GM19372 (cell line): ENCODE data around the gene PRSS57.
"Not testable (repeated sequence)": the region's sequence is repeated elsewhere in the genome, so short reads cannot be mapped to it uniquely, and the experiment has no call there.

Source experiments
- ATAC-seq: cut with Tn5 transposase; IDR thresholded peaks from one replicate; pipeline ENCODE4 v1.9.1; 2021; ENCODE audit warnings: mild to moderate bottlenecking, low read depth, moderate library complexity; ENCODE audit not compliant: unreplicated experiment

Gene PRSS57

DNA sequence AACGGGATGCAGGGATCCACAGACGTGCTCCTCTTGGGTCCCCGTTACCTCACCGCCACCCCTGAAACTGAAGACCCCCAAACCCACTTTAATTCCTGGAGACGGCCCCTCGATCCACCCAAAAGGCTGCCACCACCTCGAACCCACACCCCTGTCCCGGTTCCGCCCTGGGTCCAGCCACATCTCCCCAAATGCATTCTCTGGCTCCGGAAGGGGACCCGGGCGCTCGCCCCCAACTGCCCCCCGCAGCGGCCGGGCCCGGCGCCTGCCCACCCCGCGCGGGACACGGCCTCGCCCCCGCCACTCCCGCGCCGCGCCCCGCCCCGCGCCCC is 19.3 kb downstream of the PRSS57 start:
- ATAC-seq, result no peak

DNA sequence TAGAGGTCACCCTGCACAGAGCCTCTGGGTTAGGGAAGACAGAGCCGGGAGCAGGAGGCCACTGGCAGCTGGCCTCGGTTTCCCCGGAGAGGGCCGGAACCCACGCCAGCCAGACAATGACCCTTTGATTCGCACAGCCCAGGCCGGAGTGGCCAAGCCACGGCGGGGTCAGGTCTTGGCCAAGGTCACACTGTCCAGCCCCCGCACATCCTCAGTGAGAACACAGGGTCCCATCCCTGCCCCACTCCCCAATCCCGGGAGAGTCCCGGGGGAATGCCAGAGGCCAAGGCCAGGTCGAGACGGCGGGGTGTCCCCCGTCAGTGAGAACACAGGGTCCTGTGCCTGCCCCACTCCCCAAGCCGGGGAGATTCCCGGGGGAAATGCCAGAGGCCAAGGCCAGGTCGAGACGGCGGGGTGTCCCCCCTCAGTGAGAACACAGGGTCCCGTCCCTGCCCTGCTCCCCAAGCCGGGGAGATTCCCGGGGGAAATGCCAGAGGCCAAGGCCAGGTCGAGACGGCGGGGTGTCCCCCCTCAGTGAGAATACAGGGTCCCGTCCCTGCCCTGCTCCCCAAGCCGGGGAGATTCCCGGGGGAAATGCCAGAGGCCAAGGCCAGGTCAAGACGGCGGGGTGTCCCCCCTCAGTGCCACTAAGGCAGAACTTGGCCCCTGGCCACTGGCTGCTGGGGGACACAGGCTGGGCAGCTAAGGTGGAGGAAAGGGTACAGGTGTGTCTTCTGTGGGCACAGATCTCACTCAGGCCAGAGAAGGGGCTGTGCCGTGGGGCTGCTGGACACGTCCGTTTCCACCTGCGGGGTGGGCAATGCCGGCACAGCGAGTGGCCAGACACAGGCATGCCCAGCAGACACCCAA is 20.7 kb downstream of the PRSS57 start:
- ATAC-seq, result no peak

DNA sequence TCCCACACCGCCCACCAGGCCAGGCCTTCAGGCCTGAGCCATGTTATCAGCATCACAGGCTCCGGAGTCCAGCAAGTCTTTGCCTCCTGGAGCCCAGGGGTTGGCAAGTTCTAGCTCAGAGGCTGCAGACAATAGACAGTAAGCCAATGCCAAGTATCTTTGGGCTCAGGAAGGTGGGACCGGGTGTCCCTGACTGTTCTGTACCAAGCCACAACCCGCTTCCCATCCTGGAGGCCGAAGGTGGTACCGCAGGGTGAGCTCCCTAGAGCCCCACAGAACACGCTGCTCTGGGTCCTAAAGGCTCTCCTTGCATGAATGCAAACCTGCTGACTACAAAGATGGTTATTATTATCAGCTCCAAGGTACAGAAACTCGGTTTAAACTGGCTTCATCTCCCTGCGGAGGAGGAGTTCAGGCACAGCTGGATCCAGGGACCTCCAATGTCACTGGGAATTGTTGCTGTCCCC is 24.6 kb downstream of the PRSS57 start:
- no peak for ATAC-seq

DNA sequence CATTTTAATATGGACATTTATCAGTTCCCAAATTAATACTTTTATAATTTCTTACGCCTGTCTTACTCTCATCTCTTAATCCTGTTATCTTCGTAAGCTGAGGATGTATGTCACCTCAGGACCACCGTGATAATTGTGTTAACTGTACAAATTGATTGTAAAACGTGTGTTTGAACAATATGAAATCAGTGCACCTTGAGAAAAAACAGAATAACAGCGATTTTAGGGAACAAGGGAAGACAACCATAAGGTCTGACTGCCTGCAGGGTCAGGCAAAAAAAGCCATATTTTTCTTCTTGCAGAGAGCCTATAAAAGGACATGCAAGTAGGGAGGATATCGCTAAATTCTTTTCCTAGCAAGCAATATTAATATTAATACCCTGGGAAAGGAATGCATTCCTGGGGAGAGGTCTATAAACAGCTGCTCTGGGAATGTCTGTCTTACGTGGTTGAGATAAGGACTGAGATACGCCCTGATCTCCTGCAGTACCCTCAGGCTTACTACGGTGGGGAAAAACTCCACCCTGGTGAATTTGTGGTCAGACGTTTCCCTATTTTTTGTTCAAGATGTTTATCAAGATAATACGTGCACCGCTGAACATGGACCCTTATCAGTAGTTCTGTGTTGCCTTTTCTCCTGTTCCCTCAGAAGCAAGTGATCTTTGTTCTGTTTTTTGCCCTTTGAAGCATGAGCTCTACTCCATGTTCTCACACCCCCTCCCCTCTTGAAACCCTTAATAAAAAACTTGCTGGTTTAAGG is 26.4 kb downstream of the PRSS57 start:
- ATAC-seq, result not testable (repeated sequence)

DNA sequence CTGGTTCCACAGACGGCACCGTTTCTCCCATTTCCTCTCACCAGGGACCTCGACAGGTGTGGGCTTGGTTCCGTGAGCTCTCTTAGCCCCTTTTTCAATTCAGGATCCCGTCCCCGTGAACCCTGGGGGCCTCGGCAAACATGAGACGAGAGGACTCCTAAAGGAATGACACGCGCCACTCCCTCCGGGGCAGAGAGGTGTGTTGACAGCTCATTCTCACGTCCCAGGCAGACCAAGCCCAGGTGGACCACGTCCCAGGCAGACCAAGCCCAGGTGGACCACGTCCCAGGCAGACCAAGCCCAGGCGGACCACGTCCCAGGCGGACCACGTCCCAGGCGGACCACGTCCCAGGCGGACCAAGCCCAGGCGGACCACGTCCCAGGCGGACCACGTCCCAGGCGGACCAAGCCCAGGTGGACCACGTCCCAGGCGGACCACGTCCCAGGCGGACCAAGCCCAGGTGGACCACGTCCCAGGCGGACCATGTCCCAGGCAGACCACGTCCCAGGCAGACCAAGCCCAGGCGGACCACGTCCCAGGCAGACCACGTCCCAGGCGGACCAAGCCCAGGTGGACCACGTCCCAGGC is 28.2 kb downstream of the PRSS57 start:
- ATAC-seq, result not testable (repeated sequence)

DNA sequence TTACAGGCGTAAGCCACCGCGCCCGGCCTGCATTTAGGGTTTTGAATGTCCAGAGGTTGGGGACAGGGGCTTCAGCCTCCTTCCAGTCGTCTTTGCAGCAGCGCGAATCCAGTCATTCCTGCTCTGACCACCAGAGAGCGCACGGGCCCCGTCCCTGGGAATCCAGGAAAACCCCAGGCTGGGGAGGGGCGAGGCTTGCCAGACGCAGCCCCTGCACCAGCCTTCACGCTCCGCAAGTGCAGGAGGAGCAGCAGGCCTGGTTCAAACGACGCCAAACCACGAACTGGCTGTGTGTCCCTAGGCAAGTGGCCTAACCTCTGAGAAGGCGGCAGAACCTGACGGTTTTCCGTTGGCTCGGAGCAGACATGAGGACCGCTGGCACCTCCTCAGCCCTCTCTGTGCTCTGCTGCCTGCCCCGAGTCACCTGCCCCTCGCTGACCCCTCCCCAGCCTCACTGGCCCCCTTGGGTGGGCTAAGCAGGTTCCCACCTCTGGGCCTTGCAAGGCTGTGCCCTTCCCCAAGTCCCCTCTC is 30.3 kb downstream of the PRSS57 start:
- ATAC-seq, result no peak

DNA sequence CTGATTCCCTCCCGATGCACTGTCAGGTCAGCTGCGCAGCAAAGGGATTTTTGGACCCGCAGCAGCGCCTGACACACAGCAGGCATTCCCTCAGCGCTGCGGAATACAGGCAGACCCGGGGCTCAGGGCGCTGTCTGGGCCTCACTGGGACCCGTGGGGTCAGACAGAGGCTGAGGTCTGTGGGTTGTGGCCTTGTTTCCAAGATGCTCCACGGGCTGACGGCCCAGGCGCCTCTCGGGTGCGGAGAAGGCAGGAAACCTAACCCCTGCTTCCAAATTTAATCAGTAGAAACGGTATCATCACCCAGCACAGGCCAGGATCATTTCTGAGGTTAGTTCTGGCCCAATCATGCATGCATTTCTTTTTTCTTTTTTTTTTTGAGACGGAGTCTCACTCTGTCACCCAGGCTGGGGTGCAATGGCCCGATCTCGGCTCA is 31.6 kb downstream of the PRSS57 start:
- ATAC-seq, result no peak

DNA sequence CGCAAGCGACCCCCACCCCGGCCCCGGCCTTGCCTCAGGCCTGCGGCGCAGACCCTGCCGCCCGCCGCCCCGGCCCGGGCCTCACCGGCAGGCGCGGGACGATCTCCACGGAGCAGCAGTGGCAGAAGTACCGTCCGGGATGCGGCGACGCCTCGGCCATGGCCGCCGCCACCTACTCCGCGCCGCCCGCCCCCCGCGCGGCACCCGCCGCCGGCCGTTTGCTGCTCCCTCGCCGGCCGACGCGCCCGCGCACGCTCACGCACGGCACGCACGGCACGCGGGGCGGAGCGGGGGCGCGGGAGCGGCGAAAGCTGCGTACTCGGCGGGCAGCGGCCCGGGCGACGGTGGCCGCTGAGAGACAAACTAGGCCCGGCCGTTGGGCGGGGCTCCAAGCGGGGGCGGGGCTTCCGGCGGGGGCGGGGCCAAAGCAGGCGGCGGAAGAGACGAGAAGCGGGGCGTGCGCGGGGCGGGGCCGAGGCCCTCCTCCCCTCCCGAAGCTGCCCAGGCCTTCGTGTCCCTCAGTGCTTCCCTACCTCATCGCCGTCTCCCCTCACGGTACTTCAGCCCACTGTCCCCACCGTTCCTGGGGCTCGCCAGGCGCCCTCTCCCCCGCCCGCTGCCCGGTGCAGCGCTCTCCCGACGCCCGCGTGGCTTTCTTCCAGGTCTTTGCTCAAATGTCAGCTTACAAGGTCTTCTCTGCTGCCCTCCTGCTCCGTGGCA is 32.1 kb downstream of the PRSS57 start, which contains the start of gene RNF126:
Gene RNF126, minus strand, starts transcription at position 253 of the 720 bp plus-strand sequence. Its CDS starts 93 bp downstream, at position 160.
- peak; percentile 66 for ATAC-seq

DNA sequence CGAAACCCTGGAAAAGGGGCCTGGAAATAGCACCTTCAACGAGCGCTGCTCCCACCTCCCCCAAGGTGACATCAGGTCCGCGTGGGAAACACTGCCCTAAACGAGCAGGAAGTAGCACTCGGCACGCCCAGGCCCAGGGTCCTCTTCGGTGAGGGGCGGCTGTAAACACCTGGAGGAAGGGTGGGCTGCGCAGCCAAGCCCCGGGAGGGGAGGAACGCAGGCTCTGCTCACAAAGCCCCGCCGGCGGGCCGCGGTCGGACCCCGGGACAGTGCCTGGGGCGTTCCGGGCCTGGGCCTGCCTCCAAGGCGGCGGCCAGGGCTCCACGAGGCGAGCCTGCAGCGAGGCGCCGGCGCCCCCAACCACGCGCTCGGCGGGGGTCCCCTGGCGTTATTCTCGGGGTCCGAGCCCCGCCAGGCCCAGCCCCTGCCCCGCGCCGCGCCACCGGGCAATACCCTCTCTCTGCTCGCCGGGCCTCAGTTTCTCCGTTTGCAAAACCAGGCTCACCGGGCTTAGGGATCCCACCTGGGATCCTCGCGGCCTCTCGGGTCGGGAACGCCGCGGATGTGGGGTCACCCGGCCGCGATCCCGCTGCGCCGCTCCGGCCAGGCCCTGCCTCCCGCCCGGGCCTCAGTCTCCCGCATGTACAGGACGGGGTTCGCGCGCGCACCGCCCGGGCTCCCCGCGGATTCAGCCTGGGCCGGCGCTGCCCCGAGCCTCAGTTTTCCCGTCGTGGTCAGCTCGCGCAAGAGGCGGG is 32.9 kb downstream of the PRSS57 start:
- peak; percentile 8 for ATAC-seq

DNA sequence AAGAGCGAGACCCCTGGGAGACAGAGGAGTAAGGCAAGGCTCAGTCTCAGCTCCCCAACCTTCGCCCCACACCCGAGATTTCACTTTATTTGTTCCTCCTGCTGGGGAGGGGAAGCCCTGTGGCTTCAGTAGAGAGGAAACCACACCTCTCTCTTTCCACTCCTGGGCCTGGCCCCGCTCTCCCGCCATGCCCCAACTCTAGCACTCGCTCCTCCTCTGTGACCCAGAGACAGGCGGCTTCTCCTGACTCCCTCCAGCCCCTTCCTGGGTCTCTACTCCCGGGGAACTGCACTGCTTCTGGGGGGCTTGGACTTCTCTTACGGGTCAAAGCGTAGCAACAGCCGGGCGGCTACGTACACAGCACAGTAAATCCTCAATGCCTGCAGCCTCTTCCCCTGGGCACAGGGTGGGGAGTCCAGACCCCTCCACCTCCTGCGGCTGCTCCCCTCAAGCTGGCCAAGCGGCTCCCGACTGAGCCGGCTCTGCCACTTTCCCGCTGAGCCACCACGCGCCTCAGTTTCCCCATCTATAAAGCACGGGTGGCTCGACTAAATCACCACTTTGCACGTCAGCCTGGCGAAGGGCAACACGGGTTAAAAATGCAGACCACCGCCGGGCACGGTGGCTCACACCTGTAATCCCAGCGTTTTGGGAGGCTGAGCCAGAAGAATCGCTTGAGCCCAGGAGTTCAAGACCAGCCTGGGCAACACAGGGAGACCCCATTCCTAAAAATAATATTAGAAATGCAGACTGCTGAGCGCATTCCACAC is 33.6 kb downstream of the PRSS57 start:
- ATAC-seq, result no peak

DNA sequence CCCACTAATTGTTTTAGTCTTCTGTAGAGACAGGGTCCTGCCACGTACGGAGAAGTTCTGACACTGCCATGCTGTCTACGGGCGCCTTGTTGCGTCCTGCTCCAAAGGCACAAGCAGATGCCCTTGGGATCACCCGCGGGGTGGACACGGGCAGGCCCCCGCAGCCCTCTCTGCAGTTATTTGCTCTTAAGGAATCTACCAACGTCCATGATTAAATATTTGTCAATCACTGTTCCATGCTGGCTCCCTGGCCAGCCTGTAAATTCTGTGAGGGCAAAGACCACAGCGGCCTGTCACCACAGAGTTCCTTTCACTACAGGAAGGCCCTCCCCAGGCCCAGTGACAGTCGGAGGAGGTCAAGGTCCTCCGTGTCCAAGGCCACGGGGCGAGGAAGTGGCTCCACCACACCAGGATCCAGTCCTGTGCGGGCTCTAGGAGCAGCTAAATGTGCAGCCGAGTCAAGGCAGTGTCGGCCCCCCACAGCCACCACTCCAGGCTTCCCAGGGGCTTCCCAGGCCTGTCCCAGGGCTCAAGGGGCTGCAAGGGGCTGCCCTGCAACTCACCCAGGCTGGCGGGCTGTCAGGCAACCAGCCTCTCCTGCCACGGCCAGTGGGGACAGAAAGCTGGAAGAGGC is 34.3 kb downstream of the PRSS57 start:
- no peak for ATAC-seq

DNA sequence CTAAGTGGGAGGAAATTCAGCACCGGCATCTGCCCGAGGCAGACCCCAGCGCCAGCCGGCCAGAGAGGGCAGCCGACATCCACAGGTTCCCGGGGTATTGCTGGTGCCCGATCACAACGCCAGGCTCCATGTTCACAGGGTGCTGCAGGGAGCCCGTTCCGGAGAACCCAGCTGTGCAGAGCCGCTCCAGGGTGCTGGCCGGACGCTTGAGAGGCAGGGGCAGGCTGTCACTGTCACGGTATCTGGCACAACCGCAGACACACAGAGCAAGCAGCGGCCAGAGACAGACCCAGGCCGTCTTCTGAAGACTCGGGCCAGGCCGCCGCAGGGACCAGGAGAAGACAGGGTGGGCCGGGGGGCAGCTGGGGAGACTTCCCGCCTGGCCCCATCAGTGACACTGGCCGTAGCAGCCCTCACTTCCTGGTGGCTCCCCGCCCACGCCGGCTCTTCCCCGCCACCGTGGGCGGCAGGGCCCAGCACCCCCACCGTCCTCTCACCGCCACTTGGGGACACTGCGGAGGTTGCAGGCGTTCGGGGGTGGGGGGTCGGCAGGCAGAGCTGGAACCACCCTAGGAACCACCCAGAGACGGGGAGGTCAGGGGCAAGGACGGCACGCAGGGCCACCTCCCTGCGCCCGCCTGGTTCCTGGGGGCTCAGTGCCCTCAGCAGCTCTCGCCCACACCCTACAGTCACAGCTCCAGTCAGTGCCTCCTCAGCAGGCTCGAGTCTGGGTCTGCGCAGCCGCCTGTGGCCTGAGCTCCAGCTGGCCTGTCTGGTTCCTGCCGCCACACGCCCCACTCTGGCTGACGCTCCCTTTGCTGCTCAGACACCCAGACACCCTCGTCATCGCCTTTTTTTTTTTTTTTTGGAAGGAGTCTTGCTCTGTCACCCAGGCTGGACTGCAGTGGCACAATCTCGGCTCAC is 36.1 kb downstream of the PRSS57 start:
- no peak for ATAC-seq

DNA sequence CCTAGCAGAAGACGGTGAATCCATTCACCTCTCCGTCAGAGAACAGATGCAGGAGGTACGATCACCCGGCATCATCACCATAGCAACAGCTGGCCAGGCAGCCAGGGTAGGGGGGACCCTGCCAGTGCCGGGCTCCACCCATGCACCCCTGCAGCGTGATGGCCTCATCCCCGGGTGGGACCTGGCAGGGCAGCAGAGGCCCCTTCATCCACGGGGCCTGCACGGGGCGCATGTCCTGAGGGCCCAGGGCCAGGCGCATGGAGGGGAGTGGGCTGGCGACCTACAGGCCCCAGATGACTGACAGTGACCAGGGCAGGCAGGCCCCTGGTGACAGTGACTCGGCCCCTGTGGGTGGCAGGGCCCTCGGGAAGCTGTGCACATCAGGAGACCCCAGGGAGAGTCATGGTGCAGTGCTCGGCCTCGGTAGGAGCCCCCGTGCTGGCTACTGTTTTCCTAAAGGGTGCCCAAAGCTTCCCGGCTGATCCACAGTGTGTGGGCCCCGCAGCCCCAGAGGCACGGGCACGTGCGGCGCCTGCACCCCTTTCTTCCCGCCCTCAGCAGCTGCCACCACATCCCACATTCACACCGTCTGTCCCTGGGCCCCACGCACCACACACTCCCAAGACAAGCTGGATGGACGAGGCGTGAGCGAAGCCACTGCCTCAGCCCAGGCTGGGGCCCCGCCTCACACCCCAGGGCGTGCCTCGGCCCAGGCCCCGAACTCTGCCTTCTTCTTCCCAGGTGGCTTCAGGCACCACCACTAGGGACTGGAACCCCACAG is 37.0 kb downstream of the PRSS57 start:
- ATAC-seq, result no peak

DNA sequence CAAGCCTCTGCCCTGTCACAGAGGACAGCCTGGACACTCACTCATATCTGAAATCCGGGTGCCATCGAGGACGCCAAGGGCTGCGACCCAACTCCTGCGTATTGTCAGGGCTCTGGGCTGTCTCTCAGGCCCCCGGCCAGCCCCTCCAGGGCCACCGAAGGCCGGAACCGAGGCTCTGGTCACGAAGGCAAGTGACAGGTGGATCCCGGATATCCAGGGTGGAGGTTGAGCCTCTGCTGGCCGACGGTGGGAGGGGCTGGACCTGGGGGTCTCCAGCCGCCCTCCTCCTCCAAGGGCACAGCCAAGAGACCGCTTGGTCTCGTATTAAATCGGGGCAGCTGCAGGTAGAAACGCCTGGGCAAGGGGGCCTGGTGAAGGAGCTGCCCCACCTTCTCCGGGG is 37.6 kb downstream of the PRSS57 start:
- ATAC-seq, result no peak

DNA sequence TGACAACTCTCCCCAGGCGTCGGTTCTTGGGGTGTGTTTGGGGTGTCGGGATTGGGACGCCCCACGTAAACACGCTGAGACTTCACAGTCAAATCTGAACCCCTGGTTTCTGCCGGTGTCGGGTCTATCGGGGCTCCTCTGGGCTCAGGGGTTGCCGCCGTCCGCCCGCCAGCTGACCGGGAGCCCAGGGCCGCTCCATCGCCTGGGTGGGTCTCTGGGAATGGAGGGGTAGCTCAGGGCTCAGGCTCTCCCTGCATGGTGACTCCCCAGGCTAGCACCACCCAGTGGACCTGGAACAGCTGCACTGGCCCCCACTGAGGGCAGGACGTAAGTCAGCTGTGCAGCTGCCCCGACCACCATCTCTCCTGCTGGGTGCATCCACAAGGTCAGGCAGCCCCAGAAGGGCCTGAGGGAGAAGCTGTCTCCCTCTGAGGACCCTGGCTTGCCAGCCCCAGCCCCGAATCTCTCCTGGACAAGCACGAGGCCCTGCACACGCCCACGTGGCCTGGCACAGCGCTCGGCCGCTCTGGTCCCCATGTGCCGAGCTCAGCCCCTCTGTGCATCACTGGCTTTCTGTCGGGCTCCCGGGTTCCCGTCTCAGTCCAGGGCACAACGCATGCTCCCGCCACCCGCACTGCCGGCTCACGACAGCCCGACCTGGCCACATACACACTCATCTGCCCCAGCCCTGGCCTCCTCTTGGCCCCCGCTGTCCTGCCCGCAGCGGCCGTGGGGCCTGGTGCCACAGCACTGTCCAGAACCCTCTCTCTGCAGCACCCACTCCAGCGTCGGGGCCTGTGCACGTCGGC is 38.3 kb downstream of the PRSS57 start:
- no peak for ATAC-seq

DNA sequence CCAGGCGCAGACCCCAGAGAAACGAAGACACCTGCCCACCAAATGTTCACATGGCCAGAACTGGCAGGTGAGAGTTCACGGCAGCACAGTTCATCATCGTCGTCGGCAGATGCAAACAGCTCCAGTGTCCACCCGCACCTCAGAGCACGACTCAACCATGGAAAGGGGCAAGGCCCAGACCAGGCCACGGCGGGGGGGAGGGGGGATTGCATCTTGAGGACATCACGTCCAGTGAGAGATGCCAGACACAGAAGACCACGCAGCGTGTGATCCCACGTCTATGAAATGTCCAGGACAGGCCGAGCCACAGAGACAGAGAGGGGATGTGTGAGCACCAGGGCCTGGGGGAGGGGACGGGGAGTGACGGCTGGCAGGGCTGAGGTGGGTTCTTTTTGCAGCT is 39.6 kb downstream of the PRSS57 start:
- ATAC-seq, result no peak
